Natural killer cell treated with Interleukin-12 subunit alpha and Interleukin-12 subunit beta and Interleukin-15 and Interleukin-18, amount 100 ng/mL, for 72 hours (primary cell): ENCODE measurements around the gene CSNK1G1. TPM values are rescaled to one million over a fixed set of nuclear protein-coding genes. Genes with fewer than 3 reads are reported as not detected.
"Not testable (repeated sequence)": the region's sequence is repeated elsewhere in the genome, so short reads cannot be mapped to it uniquely, and the experiment has no call there.

Experiments
- ATAC-seq, 2 donors: fragments of 150-1000 bp; cut with Tn5 transposase in 1 of 2; sonication (Bioruptor Pico), chemical (Tn5 transposase) in 1 of 2; 2 replicates each; pipeline ENCODE4 v1.10.0; 2021
- DNase-seq: peaks from one replicate; pipeline ENCODE4 v3.0.0; 2022; ENCODE audit warnings: low spot score
- H3K27ac Mint-ChIP-seq, 2 donors: 1 replicate in 1 of 2; 2 replicates in 1 of 2; pipeline ENCODE4 v1.8.0; 2022; ENCODE audit warnings: mixed read lengths in 2 of 2, mild to moderate bottlenecking in 1 of 2, moderate library complexity in 1 of 2
- H3K27me3 Mint-ChIP-seq, 2 donors: 1 replicate in 1 of 2; 2 replicates in 1 of 2; pipeline ENCODE4 v1.8.0; 2022; ENCODE audit warnings: mixed read lengths in 2 of 2
- H3K36me3 Mint-ChIP-seq: one replicate; pipeline ENCODE4 v1.8.0; 2022; ENCODE audit warnings: mixed read lengths
- H3K4me1 Mint-ChIP-seq, 2 donors: 1 replicate in 1 of 2; 2 replicates in 1 of 2; pipeline ENCODE4 v1.8.0; 2022; ENCODE audit warnings: low read depth in 2 of 2, mixed read lengths in 2 of 2, mild to moderate bottlenecking in 1 of 2
- H3K4me3 Mint-ChIP-seq: one replicate; pipeline ENCODE4 v1.8.0; 2022; ENCODE audit warnings: mixed read lengths
- H3K9me3 Mint-ChIP-seq: 2 replicates; pipeline ENCODE4 v1.8.0; 2022; ENCODE audit warnings: mixed read lengths
- total RNA-seq, 2 donors: library from RNA; stranded (reverse); gene quantifications; one replicate each; pipeline ENCODE4 v1.2.3, GENCODE V29; 2022

The CSNK1G1 gene
- total RNA-seq, 2 donors from 2014 or later, result 35.4 to 47.5 TPM

DNA sequence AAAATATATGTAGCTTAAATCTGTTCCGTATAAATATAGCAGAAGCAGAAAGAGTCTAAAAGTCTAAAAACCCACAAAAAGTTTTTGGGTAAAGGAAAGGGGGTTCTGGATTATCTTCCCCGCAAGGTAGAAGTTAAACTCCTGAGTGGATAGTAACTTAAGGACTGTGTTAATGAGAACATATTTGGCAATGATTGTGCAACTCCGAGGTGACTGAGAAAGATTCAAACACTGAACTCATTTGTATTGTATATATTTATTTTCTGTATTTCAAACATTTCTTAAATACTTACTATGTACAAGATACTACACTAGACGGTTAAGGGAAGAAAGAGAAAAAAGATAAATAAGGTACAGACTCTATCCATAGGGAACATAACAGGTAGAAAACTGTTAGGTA lies 120.4 kb downstream of the CSNK1G1 start:
- H3K27ac Mint-ChIP-seq, result no peak overlapping the region
- DNase-seq (no peak), ATAC-seq (no peak)
- no peak overlapping the region for H3K4me3 Mint-ChIP-seq
- no peaks in the 10 kb centered on the region for H3K27me3 Mint-ChIP-seq
- H3K4me1 Mint-ChIP-seq, result peaks cover 35 to 36% of the 10 kb centered on the region in 2 donors
- no peaks in the 10 kb centered on the region for H3K9me3 Mint-ChIP-seq
- no peaks in the 10 kb centered on the region for H3K36me3 Mint-ChIP-seq

DNA sequence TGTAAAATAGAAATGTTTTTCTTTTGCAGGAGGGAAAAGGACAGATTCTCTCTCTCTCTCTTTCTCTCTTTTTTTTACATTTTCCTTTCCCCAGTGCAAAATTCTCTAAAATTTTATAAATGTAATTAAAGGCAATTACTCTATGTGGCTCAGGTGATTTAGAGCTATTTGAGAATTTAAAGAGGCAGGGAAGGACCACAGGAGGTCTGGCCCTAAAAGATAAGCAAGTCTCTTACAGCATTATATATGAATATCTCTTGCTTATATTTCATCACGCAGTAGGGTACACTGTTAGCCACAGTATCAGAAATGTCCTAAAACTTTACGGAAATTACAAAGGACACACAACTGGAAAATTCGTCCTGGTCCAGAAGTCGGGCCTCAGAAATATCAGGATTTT lies 122.7 kb downstream of the CSNK1G1 start:
- no peaks in the 10 kb centered on the region for H3K36me3 Mint-ChIP-seq
- DNase-seq, result no peak
- no peaks in the 10 kb centered on the region for H3K9me3 Mint-ChIP-seq
- peaks cover 25 to 26% of the 10 kb centered on the region in 2 donors for H3K4me1 Mint-ChIP-seq
- no peak overlapping the region for H3K27ac Mint-ChIP-seq
- H3K27me3 Mint-ChIP-seq, result no peaks in the 10 kb centered on the region
- ATAC-seq, result no peak
- no peak overlapping the region for H3K4me3 Mint-ChIP-seq

DNA sequence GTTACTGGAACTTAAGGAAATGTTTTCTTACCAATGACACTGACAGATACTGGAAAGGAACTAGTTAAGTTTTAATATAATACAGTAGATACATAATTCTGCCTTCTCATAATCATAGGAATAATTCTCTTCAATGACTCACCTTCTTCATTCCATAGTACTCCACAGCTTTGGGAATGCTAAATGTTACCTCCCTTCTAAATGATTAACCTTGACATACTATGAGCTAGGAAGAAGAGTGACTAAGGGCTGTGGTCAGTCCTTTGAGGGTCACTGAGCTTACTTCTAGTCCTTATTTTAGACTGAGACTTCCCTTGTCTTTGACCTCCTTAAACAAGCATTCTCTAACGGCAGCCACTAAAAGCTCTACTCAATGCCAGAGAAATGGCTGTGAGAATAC lies 123.6 kb downstream of the CSNK1G1 start:
- peaks cover 17 to 19% of the 10 kb centered on the region in 2 donors for H3K4me1 Mint-ChIP-seq
- H3K27ac Mint-ChIP-seq, result no peak overlapping the region
- H3K27me3 Mint-ChIP-seq, result no peaks in the 10 kb centered on the region
- H3K4me3 Mint-ChIP-seq, result no peak overlapping the region
- H3K36me3 Mint-ChIP-seq, result no peaks in the 10 kb centered on the region
- ATAC-seq, result no peak
- DNase-seq, result no peak
- no peaks in the 10 kb centered on the region for H3K9me3 Mint-ChIP-seq

DNA sequence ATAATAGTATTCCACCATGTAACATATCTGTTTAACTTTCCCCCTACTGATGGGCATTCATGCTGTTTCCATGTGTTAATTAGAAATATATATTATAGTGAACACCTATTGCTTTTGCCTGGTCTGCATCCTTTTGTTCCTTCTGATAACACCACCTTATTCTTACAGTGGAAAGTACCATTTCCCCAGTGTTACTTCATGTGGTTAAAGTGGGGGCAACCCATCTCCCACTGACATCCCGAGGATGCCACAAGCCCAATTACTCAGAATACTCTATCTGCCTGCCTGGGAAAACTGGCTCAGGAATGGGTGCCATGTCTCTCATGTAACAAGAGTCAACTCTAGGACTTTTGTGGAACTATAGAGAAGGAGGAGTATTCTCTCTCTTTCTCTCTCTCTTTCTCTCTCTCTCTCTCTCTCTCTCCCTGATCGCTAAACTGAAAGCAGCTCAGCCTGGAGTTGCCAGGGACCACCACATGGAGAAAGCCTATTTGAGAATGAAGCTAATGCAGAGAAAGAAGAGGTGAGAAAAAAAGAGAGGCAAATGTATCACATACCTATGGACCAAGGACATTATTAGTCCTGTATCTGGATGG lies 126.7 kb downstream of the CSNK1G1 start:
- H3K27me3 Mint-ChIP-seq, result no peaks in the 10 kb centered on the region
- H3K36me3 Mint-ChIP-seq, result no peaks in the 10 kb centered on the region
- DNase-seq, result no peak
- H3K4me3 Mint-ChIP-seq, result peak overlapping the region; percentile 1
- peak in 1 of 2 donors; percentile 74 for ATAC-seq
- no peaks in the 10 kb centered on the region for H3K9me3 Mint-ChIP-seq
- H3K4me1 Mint-ChIP-seq, result peaks cover 11 to 12% of the 10 kb centered on the region in 2 donors
- no peak overlapping the region for H3K27ac Mint-ChIP-seq

GRCh38 chr15:64225804-64226203 lies 130.2 kb downstream of the CSNK1G1 start:
- Mint-ChIP-seq H3K27me3 (no peaks in the 10 kb centered on the region), H3K27ac (peak overlapping the region in 1 of 2 donors; percentile 27), H3K9me3 (no peaks in the 10 kb centered on the region), H3K4me3 (no peak overlapping the region), H3K36me3 (no peaks in the 10 kb centered on the region), H3K4me1 (peaks cover 11 to 14% of the 10 kb centered on the region in 2 donors)
- no peak for ATAC-seq
- no peak for DNase-seq

- no peak overlapping the region for H3K4me3 Mint-ChIP-seq
- no peaks in the 10 kb centered on the region for H3K27me3 Mint-ChIP-seq
- peaks cover 11 to 13% of the 10 kb centered on the region in 2 donors for H3K4me1 Mint-ChIP-seq
- ATAC-seq (no peak), DNase-seq (no peak)
- no peak overlapping the region for H3K27ac Mint-ChIP-seq
- H3K36me3 Mint-ChIP-seq, result no peaks in the 10 kb centered on the region
- no peaks in the 10 kb centered on the region for H3K9me3 Mint-ChIP-seq
These were observed 131.5 kb downstream of the CSNK1G1 start for GRCh38 chr15:64224511-64224910.

GRCh38 chr15:64223882-64224281 lies 132.1 kb downstream of the CSNK1G1 start:
- ATAC-seq, result no peak
- Mint-ChIP-seq H3K9me3 (no peaks in the 10 kb centered on the region), H3K27me3 (no peaks in the 10 kb centered on the region), H3K4me3 (no peak overlapping the region), H3K36me3 (no peaks in the 10 kb centered on the region), H3K27ac (no peak overlapping the region), H3K4me1 (peaks cover 7 to 8% of the 10 kb centered on the region in 2 donors)
- DNase-seq, result no peak

- H3K4me3 Mint-ChIP-seq, result no peak overlapping the region
- no peaks in the 10 kb centered on the region for H3K36me3 Mint-ChIP-seq
These were observed 133.2 kb downstream of the CSNK1G1 start for GRCh38 chr15:64222573-64223366.

GRCh38 chr15:64221911-64222310 lies 134.1 kb downstream of the CSNK1G1 start:
- not testable (repeated sequence) for H3K4me1 Mint-ChIP-seq, H3K27me3 Mint-ChIP-seq, ATAC-seq

More at GRCh38 chr15:64222573-64223366, 133.2 kb downstream of the CSNK1G1 start:
- Mint-ChIP-seq H3K4me1 (peaks cover 7 to 8% of the 10 kb centered on the region in 2 donors), H3K27ac (no peak overlapping the region), H3K27me3 (no peaks in the 10 kb centered on the region), H3K9me3 (no peaks in the 10 kb centered on the region)
- ATAC-seq (no peak), DNase-seq (no peak)

DNA sequence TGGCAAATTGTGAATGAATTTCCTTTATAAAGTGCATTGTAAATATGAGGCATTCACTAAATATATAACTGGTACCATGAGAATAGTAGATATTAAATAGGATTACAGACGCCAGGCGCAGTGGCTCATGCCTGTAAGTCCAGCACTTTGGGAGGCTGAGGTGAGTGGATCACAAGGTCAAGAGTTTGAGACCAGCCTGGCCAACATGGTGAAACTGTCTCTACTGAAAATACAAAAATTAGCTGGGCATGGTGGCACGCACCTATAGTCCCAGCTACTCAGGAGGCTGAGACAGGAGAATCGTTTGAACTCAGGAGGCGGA lies 138.6 kb downstream of the CSNK1G1 start:
- not testable (repeated sequence) for H3K9me3 Mint-ChIP-seq, DNase-seq, H3K36me3 Mint-ChIP-seq, ATAC-seq, H3K27ac Mint-ChIP-seq, H3K4me3 Mint-ChIP-seq, H3K27me3 Mint-ChIP-seq, H3K4me1 Mint-ChIP-seq

More at GRCh38 chr15:64221911-64222310, 134.1 kb downstream of the CSNK1G1 start:
- not testable (repeated sequence) for H3K36me3 Mint-ChIP-seq, H3K9me3 Mint-ChIP-seq, H3K4me3 Mint-ChIP-seq, H3K27ac Mint-ChIP-seq, DNase-seq

GRCh38 chr15:64216730-64217428 lies 139.1 kb downstream of the CSNK1G1 start:
- Mint-ChIP-seq H3K9me3 (no peaks in the 10 kb centered on the region), H3K4me3 (no peak overlapping the region), H3K27ac (no peak overlapping the region), H3K4me1 (peaks cover 0 to 7% of the 10 kb centered on the region in 2 donors), H3K27me3 (no peaks in the 10 kb centered on the region), H3K36me3 (peaks cover 8% of the 10 kb centered on the region)
- ATAC-seq (no peak), DNase-seq (no peak)

DNA sequence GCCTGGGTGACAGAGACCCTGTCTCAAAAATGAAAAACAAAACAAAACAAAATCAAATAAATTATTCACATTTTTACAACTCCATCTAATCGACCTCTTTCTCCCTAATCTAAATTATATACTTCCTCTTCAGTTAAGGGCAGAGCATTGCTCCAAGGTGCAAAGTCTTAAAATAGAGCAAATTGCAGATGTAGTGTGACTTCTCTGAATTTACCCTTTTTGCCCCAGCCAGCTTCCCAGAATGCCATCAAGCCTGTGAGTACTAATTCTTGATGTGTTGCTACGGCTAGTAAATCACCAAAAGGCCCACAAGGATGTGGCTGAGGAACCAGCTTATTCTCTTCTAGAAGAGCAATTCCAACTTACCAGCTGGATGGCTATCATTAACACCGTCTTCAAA lies 139.8 kb downstream of the CSNK1G1 start:
- no peak for DNase-seq
- Mint-ChIP-seq H3K4me3 (no peak overlapping the region), H3K27me3 (no peaks in the 10 kb centered on the region)

DNA sequence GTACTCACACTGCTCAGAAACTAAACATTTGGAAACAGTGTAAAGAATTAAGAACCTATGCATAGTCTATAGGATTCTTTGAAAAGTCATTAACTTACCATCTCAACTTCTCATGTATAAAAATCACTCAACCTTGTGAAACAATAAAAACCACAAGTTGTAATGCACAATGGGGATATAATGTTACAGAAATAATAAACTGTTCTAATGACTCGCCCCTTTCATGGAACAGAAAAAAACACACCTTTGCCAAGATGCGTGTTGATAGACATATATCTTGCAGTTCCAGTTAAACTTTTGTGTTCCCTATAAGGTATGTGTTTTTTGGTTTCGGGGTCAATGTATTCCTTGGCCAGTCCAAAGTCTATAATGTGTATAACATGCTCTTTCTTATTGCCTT lies 142.3 kb downstream of the CSNK1G1 start:
- H3K9me3 Mint-ChIP-seq, result no peaks in the 10 kb centered on the region

More for the DNA sequence above, 139.8 kb downstream of the CSNK1G1 start:
- no peaks in the 10 kb centered on the region for H3K9me3 Mint-ChIP-seq
- H3K36me3 Mint-ChIP-seq, result peaks cover 8% of the 10 kb centered on the region
- no peak for ATAC-seq
- H3K27ac Mint-ChIP-seq, result no peak overlapping the region
- peaks cover 0 to 6% of the 10 kb centered on the region in 2 donors for H3K4me1 Mint-ChIP-seq

GRCh38 chr15:64211696-64212095 lies 144.3 kb downstream of the CSNK1G1 start:
- no peak overlapping the region for H3K27ac Mint-ChIP-seq
- H3K36me3 Mint-ChIP-seq, result peaks cover 8% of the 10 kb centered on the region
- ATAC-seq (no peak), DNase-seq (no peak)
- H3K27me3 Mint-ChIP-seq, result no peaks in the 10 kb centered on the region
- H3K9me3 Mint-ChIP-seq, result no peaks in the 10 kb centered on the region
- H3K4me3 Mint-ChIP-seq, result no peak overlapping the region
- H3K4me1 Mint-ChIP-seq, result peaks cover 3 to 6% of the 10 kb centered on the region in 2 donors

More for the DNA sequence above, 142.3 kb downstream of the CSNK1G1 start:
- Mint-ChIP-seq H3K4me1 (peaks cover 3 to 6% of the 10 kb centered on the region in 2 donors), H3K36me3 (peaks cover 8% of the 10 kb centered on the region), H3K4me3 (no peak overlapping the region), H3K27me3 (no peaks in the 10 kb centered on the region), H3K27ac (no peak overlapping the region)
- ATAC-seq (no peak), DNase-seq (no peak)
